Measurements from ENCODE around the gene HK1. TPM values are rescaled to one million over a fixed set of nuclear protein-coding genes. Genes with fewer than 3 reads are reported as not detected.
"Not testable (repeated sequence)": the region's sequence is repeated elsewhere in the genome, so short reads cannot be mapped to it uniquely, and the experiment has no call there.

The HK1 gene
- total and polyA plus RNA-seq, 10 donors, result 19.0 to 108 (median 63.4) TPM

GRCh38 chr10:69327463-69328379 lies 49.4 kb downstream of the HK1 start:
- TF ChIP-seq POLR2AphosphoS5 (IDR thresholded peaks at IDR 0.05) (peak in 2 of 3 donors; percentile 59 to 74), CTCF (IDR thresholded peaks at IDR 0.05 in 8 of 11, conservative IDR thresholded peaks at IDR 0.05 in 3 of 11) (no peak), POLR2A (IDR thresholded peaks at IDR 0.05) (no peak)
- H3K36me3 ChIP-seq, result peaks cover 0 to 32% (median under 1%) of the 10 kb centered on the region in 6 donors
- WGBS, 5 donors, result 22 to 30% (median 27%) methylated on average over 22 to 23 of the region's 23 CpGs
- DNase-seq, result peak; percentile 92
- intact Hi-C loops (cut with DNase I; ENCODE audit: low total_unique reads), result no loop called here
- peaks cover 30 to 98% (median 61%) of the 10 kb centered on the region in 6 donors for H3K4me1 ChIP-seq
- H3K27me3 ChIP-seq (replicated peaks in 1 of 7), result no peaks in the 10 kb centered on the region
- no peaks in the 10 kb centered on the region for H3K9me3 ChIP-seq
- peak overlapping the region; percentile 42 to 83 (median 66) for H3K27ac ChIP-seq
- peak overlapping the region in 3 of 8 donors; percentile 2 to 53 (median 10) for H3K4me3 ChIP-seq

GRCh38 chr10:69328380-69328735 lies 50.1 kb downstream of the HK1 start:
- Histone ChIP-seq H3K4me1 (peaks cover 30 to 98% (median 63%) of the 10 kb centered on the region in 6 donors), H3K4me3 (peak overlapping the region in 2 of 8 donors; percentile 2 to 53), H3K27ac (peak overlapping the region; percentile 42 to 83 (median 66)), H3K9me3 (no peaks in the 10 kb centered on the region), H3K36me3 (peaks cover 0 to 38% (median 2%) of the 10 kb centered on the region in 6 donors), H3K27me3 (replicated peaks in 1 of 7) (no peaks in the 10 kb centered on the region)
- WGBS, 5 donors, result 61 to 74% (median 67%) methylated on average over 8 of the region's 8 CpGs
- peak; percentile 11 for DNase-seq
- intact Hi-C loops (cut with DNase I; ENCODE audit: low total_unique reads), result no loop called here
- TF ChIP-seq POLR2A (IDR thresholded peaks at IDR 0.05) (no peak), POLR2AphosphoS5 (IDR thresholded peaks at IDR 0.05) (no peak), CTCF (IDR thresholded peaks at IDR 0.05 in 8 of 11, conservative IDR thresholded peaks at IDR 0.05 in 3 of 11) (no peak)

- DNase-seq, result peak; percentile 8
- H3K4me3 ChIP-seq; intact Hi-C loops (cut with DNase I; ENCODE audit: low total_unique reads); H3K27me3 ChIP-seq (replicated peaks in 1 of 7); H3K9me3 ChIP-seq: not testable (repeated sequence)
- WGBS, 5 donors, result 60 to 84% (median 74%) methylated on average over 2 of the region's 2 CpGs
- H3K36me3 ChIP-seq, result peaks cover 0 to 41% (median 2%) of the 10 kb centered on the region in 6 donors
- H3K4me1 ChIP-seq, result peaks cover 31 to 98% (median 66%) of the 10 kb centered on the region in 6 donors
- peak overlapping the region in 5 of 8 donors; percentile 42 to 83 (median 70) for H3K27ac ChIP-seq
These were observed 50.6 kb downstream of the HK1 start for GRCh38 chr10:69328888-69329287.

GRCh38 chr10:69329721-69330178 lies 51.5 kb downstream of the HK1 start:
- intact Hi-C loops (cut with DNase I; ENCODE audit: low total_unique reads), result no loop called here
- no peak overlapping the region for H3K27ac ChIP-seq

More at GRCh38 chr10:69329721-69330178, 51.5 kb downstream of the HK1 start:
- no peak for DNase-seq
- Histone ChIP-seq H3K4me1 (peaks cover 37 to 98% (median 68%) of the 10 kb centered on the region in 6 donors), H3K4me3 (no peak overlapping the region), H3K9me3 (no peaks in the 10 kb centered on the region), H3K36me3 (peaks cover 0 to 41% (median 2%) of the 10 kb centered on the region in 6 donors), H3K27me3 (replicated peaks in 1 of 7) (no peaks in the 10 kb centered on the region)
- 88 to 97% (median 93%) methylated on average over 3 of the region's 3 CpGs for WGBS, 5 donors
- TF ChIP-seq CTCF (IDR thresholded peaks at IDR 0.05 in 8 of 11, conservative IDR thresholded peaks at IDR 0.05 in 3 of 11) (no peak), POLR2AphosphoS5 (IDR thresholded peaks at IDR 0.05) (no peak), POLR2A (IDR thresholded peaks at IDR 0.05) (no peak)
